IMR-90 (cell line): Measurements from ENCODE around the gene ANKK1. TPM values are rescaled to one million over a fixed set of nuclear protein-coding genes. Genes with fewer than 3 reads are reported as not detected.

Experiments
- ATAC-seq: fragments of 200-7000 bp; cut with Tn5 transposase; 2 replicates; pipeline ENCODE4 v1.9.1; 2020; ENCODE audit warnings: low read depth, mild to moderate bottlenecking, moderate library complexity
- BruUV-seq: library from RNA; stranded (reverse); fragments of 400-500 nt; replicated peaks from 2 replicates; lab custom pipeline; 2021; lab: Mats Ljungman, UMichigan
- CTCF ChIA-PET: fragments of 300-600 bp; formaldehyde crosslinking; extraction: SDS; loops from one replicate; lab custom pipeline; 2021; ENCODE audit warnings: antibody characterized with exemption; lab: Yijun Ruan, JAX
- POLR2A ChIA-PET: fragments of 300-600 bp; sonication (Branson Sonifier 250); formaldehyde crosslinking; loops from one replicate; lab custom pipeline; 2022; ENCODE audit warnings: antibody characterized with exemption; ENCODE audit not compliant: unreplicated experiment; lab: Charles Lee
- DNase-seq: peaks from one replicate; pipeline ENCODE4 v3.0.0; 2013
- H2AFZ ChIP-seq: replicated peaks from 2 replicates; pipeline ENCODE3; 2013; ENCODE audit warnings: low read length, mild to moderate bottlenecking; ENCODE audit not compliant: poor library complexity
- H2AK5ac ChIP-seq: 2 replicates; pipeline ENCODE4 v1.6.1; 2013; ENCODE audit warnings: low read depth, low read length, inconsistent platforms
- H2AK9ac ChIP-seq: replicated peaks from 2 replicates; pipeline ENCODE3; 2013; ENCODE audit warnings: mild to moderate bottlenecking, low read depth, low read length, moderate library complexity; ENCODE audit not compliant: poor library complexity
- H2BK120ac ChIP-seq: 2 replicates; pipeline ENCODE4 v1.6.1; 2013; ENCODE audit warnings: low read depth, low read length, inconsistent platforms
- H2BK15ac ChIP-seq: 3 replicates; pipeline ENCODE4 v1.6.1; 2013; ENCODE audit warnings: low read depth, low read length, inconsistent platforms
- H2BK20ac ChIP-seq: 2 replicates; pipeline ENCODE4 v1.6.1; 2013; ENCODE audit warnings: low read depth, mild to moderate bottlenecking, inconsistent platforms, low read length, moderate library complexity
- H2BK5ac ChIP-seq: 2 replicates; pipeline ENCODE4 v1.6.1; 2013; ENCODE audit warnings: mild to moderate bottlenecking, low read depth, low read length, inconsistent platforms; ENCODE audit not compliant: poor library complexity, severe bottlenecking
- H3K14ac ChIP-seq: replicated peaks from 2 replicates; pipeline ENCODE4 v1.6.1; 2013; ENCODE audit warnings: low read depth, low read length, inconsistent platforms
- H3K18ac ChIP-seq: 2 replicates; pipeline ENCODE4 v1.6.1; 2013; ENCODE audit warnings: low read depth, low read length, control low read depth
- H3K23ac ChIP-seq: 2 replicates; pipeline ENCODE4 v1.6.1; 2013; ENCODE audit warnings: low read depth, low read length, inconsistent platforms
- H3K27ac ChIP-seq: 2 replicates; pipeline ENCODE4 v1.5.1; 2013; ENCODE audit warnings: mild to moderate bottlenecking, control low read depth, low read length; ENCODE audit not compliant: insufficient read depth
- H3K27me3 ChIP-seq: 2 replicates; pipeline ENCODE4 v1.6.1; 2013; ENCODE audit warnings: low read length; ENCODE audit not compliant: control insufficient read depth, insufficient read depth
- H3K36me3 ChIP-seq: 2 replicates; pipeline ENCODE4 v1.6.1; 2013; ENCODE audit warnings: low read length, mixed read lengths; ENCODE audit not compliant: control insufficient read depth, insufficient read depth
- H3K4ac ChIP-seq: 2 replicates; pipeline ENCODE4 v1.6.1; 2013; ENCODE audit warnings: low read depth, low read length, inconsistent platforms
- H3K4me1 ChIP-seq: 2 replicates; pipeline ENCODE4 v1.6.1; 2013; ENCODE audit warnings: low read length, mixed read lengths; ENCODE audit not compliant: control insufficient read depth, insufficient read depth
- H3K4me2 ChIP-seq: 2 replicates; pipeline ENCODE4 v1.6.1; 2013; ENCODE audit warnings: low read depth, mild to moderate bottlenecking, control low read depth, low read length, moderate library complexity
- H3K4me3 ChIP-seq: 2 replicates; pipeline ENCODE4 v1.5.1; 2013; ENCODE audit warnings: low read depth, mild to moderate bottlenecking, control low read depth, low read length, moderate library complexity; ENCODE audit not compliant: insufficient read depth
- H3K56ac ChIP-seq: 2 replicates; pipeline ENCODE4 v1.6.1; 2013; ENCODE audit warnings: low read length, inconsistent platforms; ENCODE audit not compliant: insufficient read depth; ENCODE audit errors: extremely low read depth
- H3K79me1 ChIP-seq, 2 experiments: 2 replicates each; pipeline ENCODE4 v1.6.1; 2013; ENCODE audit warnings: low read length in 2 of 2, inconsistent platforms in 1 of 2, low read depth in 1 of 2
- H3K9ac ChIP-seq: 2 replicates; pipeline ENCODE4 v1.6.1; 2013; ENCODE audit warnings: low read depth, low read length, control low read depth
- H3K9me1 ChIP-seq: 2 replicates; pipeline ENCODE4 v1.6.1; 2013; ENCODE audit warnings: low read length, inconsistent platforms; ENCODE audit not compliant: insufficient read depth
- H3K9me3 ChIP-seq: 2 replicates; pipeline ENCODE4 v1.6.1; 2013; ENCODE audit warnings: low read length; ENCODE audit not compliant: control insufficient read depth, insufficient read depth
- H4K20me1 ChIP-seq: 2 replicates; pipeline ENCODE4 v1.6.1; 2013; ENCODE audit warnings: low read length, inconsistent platforms; ENCODE audit not compliant: insufficient read depth
- H4K5ac ChIP-seq: 2 replicates; pipeline ENCODE4 v1.6.1; 2013; ENCODE audit warnings: mild to moderate bottlenecking, low read depth, low read length, control low read depth
- H4K8ac ChIP-seq, 2 experiments: 2 replicates each; pipeline ENCODE4 v1.6.1; 2013; ENCODE audit warnings: low read depth in 2 of 2, low read length in 2 of 2, control low read depth in 1 of 2, inconsistent platforms in 1 of 2
- H4K91ac ChIP-seq: 2 replicates; pipeline ENCODE4 v1.6.1; 2013; ENCODE audit warnings: low read depth, low read length, inconsistent platforms; ENCODE audit not compliant: insufficient read depth
- BHLHE40 ChIP-seq: fragments of 150-350 bp; IDR thresholded peaks from 2 replicates; pipeline ENCODE4 v1.6.1; 2016; ENCODE audit warnings: mild to moderate bottlenecking, low read depth, low read length
- CEBPB ChIP-seq: IDR thresholded peaks from 2 replicates; pipeline ENCODE4 v1.6.1; 2012; ENCODE audit warnings: low read depth, low read length, improper control_type of control experiment
- CHD1 ChIP-seq: IDR thresholded peaks from 2 replicates; pipeline ENCODE4 v1.6.1; 2012; ENCODE audit warnings: low read depth, low read length, improper control_type of control experiment
- CTCF ChIP-seq: conservative IDR thresholded peaks from 2 replicates; pipeline ENCODE4 v1.5.1; 2012; ENCODE audit warnings: mild to moderate bottlenecking, low read depth, low read length, improper control_type of control experiment
- ELK1 ChIP-seq: fragments of 150-350 bp; IDR thresholded peaks from 2 replicates; pipeline ENCODE4 v1.6.1; 2016; ENCODE audit warnings: low read depth, mild to moderate bottlenecking, low read length, moderate library complexity, borderline replicate concordance
- FOS ChIP-seq: fragments of 150-350 bp; IDR thresholded peaks from 2 replicates; pipeline ENCODE4 v1.6.1; 2016; ENCODE audit warnings: low read depth, low read length
- MAFK ChIP-seq: IDR thresholded peaks from 2 replicates; pipeline ENCODE4 v1.6.1; 2012; ENCODE audit warnings: low read depth, low read length, improper control_type of control experiment
- MXI1 ChIP-seq: IDR thresholded peaks from 2 replicates; pipeline ENCODE4 v1.6.1; 2012; ENCODE audit warnings: low read depth, mild to moderate bottlenecking, low read length, moderate library complexity, borderline replicate concordance
- POLR2A ChIP-seq: IDR thresholded peaks from 2 replicates; pipeline ENCODE4 v1.6.1; 2012; ENCODE audit warnings: mild to moderate bottlenecking, low read depth, low read length
- RCOR1 ChIP-seq: IDR thresholded peaks from 2 replicates; pipeline ENCODE4 v1.6.1; 2012; ENCODE audit warnings: mild to moderate bottlenecking, low read length, improper control_type of control experiment; ENCODE audit not compliant: insufficient replicate concordance
- RFX5 ChIP-seq: IDR thresholded peaks from 2 replicates; pipeline ENCODE4 v1.8.0; 2012; ENCODE audit warnings: low read depth, mild to moderate bottlenecking, low read length, moderate library complexity
- SMC3 ChIP-seq: fragments of 150-350 bp; IDR thresholded peaks from 2 replicates; pipeline ENCODE4 v1.6.1; 2016; ENCODE audit warnings: low read depth, mild to moderate bottlenecking, antibody characterized with exemption, low read length, moderate library complexity
- WGBS, 2 experiments: methylation state at CpG; one replicate each; pipeline versions ENCODE4 v1.1.5 to v1.1.7; 2013; ENCODE audit warnings: missing lambda C conversion rate in 2 of 2; ENCODE audit not compliant: insufficient read length in 1 of 2; ENCODE audit errors: extremely low coverage in 2 of 2; 5-methylcytosine and 5-hydroxymethylcytosine counted together
- dilution Hi-C: fragments of 300-500 bp; cut with HindIII; formaldehyde crosslinking; loops from one replicate; pipeline ENCODE4 v1.14.3; 2018; ENCODE audit warnings: low sequenced_read_pairs; ENCODE audit not compliant: unreplicated experiment
- in situ Hi-C: fragments of 300-500 bp; cut with MboI; formaldehyde crosslinking; loops from 3 replicates; pipeline ENCODE4 v1.14.3; 2019; ENCODE audit warnings: low sequenced_read_pairs, inconsistent platforms, mixed read lengths
- intact Hi-C: fragments of 100-400 bp; cut with micrococcal nuclease; formaldehyde crosslinking; loops from 2 replicates; pipeline ENCODE4 v1.10.0; 2022
- polyA plus RNA-seq, 3 experiments: library from polyadenylated mRNA; depleted of rRNA; stranded (reverse); fragments of >200 nt; gene quantifications; 2 replicates each; pipeline ENCODE4 v1.2.3, GENCODE V29; 2012; ENCODE audit warnings: low replicate concordance in 1 of 3
- total RNA-seq: library from RNA; depleted of rRNA; stranded (reverse); fragments of >200 nt; gene quantifications from 2 replicates; pipeline ENCODE4 v1.2.3, GENCODE V29; 2012

The ANKK1 gene
- total and polyA plus RNA-seq, 2 of the 4 experiments (the other 2 are of a cell fraction): not detected

- Histone ChIP-seq H3K14ac (no peak overlapping the region), H2AK5ac (no peak overlapping the region), H3K4me1 (no peaks in the 10 kb centered on the region), H3K56ac (no peak overlapping the region), H2AFZ (no peak overlapping the region), H3K9me3 (no peaks in the 10 kb centered on the region), H3K23ac (no peak overlapping the region), H3K18ac (no peak overlapping the region), H2BK20ac (no peak overlapping the region), H3K4ac (no peak overlapping the region), H3K36me3 (peaks cover 7% of the 10 kb centered on the region; the same call in 1 of the 2 replicates), H3K4me3 (no peak overlapping the region), H2AK9ac (no peak overlapping the region), H3K79me1 (no peaks in the 10 kb centered on the region), H4K8ac (no peak overlapping the region), H2BK15ac (no peak overlapping the region), H3K9me1 (0 out of 2 replicates have a peak, but pooled peaks cover 4% of the 10 kb centered on the region), H4K5ac (no peak overlapping the region), H3K27ac (no peak overlapping the region), H3K9ac (no peak overlapping the region), H3K4me2 (no peak overlapping the region), H4K91ac (no peak overlapping the region), H2BK5ac (no peak overlapping the region), H3K27me3 (no peaks in the 10 kb centered on the region), H4K20me1 (no peaks in the 10 kb centered on the region), H2BK120ac (no peak overlapping the region)
- DNase-seq: no peak
- intact Hi-C loops: no loop called here
- BruUV-seq: no TSS peak
- WGBS, 2 experiments: no CpG with 5 or more reads among the region's 3 CpGs
- no peak for ATAC-seq
- dilution Hi-C loops: no loop called here
- POLR2A ChIA-PET: no interaction called here
- CTCF ChIA-PET: no interaction called here
- in situ Hi-C loops: no loop called here
- no peak for TF ChIP-seq MXI1
- TF ChIP-seq ELK1: no peak
- TF ChIP-seq POLR2A: no peak
- TF ChIP-seq MAFK: no peak
- TF ChIP-seq FOS: no peak
- no peak for TF ChIP-seq RFX5
- no peak for TF ChIP-seq SMC3
- TF ChIP-seq CTCF: no peak
- TF ChIP-seq BHLHE40: no peak
- no peak for TF ChIP-seq CEBPB
- no peak for TF ChIP-seq RCOR1
- no peak for TF ChIP-seq CHD1
Observed at GRCh38 chr11:113369411-113369810, 18.2 kb upstream of the ANKK1 start.
